HG02798 (cell line): ENCODE measurements around the gene RASA3.

Experiments
- ATAC-seq: cut with Tn5 transposase; IDR thresholded peaks from one replicate; pipeline ENCODE4 v1.9.1; 2021; ENCODE audit warnings: mild to moderate bottlenecking; ENCODE audit not compliant: unreplicated experiment, poor library complexity

Gene RASA3

DNA sequence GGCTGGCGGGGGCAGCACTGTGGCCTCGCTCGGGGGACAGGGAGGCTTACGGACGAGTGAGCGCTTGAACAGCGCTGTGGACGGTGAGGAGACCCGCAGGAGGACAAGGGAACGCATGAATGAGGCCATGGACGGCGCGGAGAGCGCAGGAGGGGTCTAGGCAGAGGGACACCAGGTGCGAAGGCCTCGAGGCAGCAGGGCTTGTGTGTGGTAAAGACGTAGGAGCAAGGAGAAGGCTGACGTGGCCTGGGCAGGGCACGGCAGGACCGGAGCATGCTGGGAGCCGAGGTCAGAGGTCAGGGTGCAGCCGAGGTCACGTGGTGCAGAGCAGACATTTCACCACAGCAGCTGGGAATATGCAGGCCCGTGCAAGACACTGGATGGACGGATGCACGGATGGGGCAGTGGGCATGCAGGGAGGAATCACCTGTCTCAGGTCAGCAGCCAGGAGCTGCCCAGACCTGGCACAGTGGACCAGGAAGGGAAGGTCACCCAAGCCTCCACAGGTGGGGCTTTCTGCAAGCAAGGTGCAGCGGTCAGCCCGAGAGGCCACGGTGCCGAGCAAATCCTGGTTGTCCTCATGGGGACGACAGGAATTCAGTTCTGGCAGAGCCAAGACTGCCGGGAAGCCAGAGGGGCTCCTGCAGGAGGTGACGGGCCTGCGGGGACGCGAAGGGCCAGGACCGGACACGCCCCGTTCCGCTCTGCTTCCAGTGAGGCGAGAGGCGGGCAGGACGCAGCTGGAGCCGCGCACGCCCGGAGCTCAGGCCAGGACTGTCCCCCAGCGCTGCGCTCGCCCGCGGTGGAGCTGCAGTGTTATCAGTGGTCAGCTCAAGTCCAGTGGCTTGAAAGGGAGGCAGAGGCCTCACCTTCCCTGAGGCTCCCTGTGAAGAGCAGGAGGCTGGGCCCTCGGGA is 72.2 kb downstream of the RASA3 start:
- no peak for ATAC-seq

DNA sequence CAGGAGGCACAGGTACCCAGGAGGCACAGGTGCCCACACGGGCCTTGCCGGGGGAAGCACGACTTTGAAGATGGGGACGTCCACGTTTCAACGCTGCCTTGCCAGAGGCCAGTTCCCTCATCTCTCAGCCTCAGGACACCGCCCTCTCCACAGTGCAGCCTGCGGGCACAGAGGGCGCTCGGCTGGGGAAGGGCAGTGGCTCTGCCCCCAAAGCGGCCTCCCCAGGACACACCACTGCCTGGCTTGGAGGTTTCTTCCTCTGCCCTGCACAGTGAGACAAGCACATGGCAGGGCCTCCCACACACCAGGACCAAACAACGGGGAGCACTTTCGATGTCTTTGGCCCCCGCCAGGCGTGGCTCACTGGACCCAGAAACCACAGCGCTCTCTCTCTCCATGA is 73.0 kb downstream of the RASA3 start:
- ATAC-seq = no peak

DNA sequence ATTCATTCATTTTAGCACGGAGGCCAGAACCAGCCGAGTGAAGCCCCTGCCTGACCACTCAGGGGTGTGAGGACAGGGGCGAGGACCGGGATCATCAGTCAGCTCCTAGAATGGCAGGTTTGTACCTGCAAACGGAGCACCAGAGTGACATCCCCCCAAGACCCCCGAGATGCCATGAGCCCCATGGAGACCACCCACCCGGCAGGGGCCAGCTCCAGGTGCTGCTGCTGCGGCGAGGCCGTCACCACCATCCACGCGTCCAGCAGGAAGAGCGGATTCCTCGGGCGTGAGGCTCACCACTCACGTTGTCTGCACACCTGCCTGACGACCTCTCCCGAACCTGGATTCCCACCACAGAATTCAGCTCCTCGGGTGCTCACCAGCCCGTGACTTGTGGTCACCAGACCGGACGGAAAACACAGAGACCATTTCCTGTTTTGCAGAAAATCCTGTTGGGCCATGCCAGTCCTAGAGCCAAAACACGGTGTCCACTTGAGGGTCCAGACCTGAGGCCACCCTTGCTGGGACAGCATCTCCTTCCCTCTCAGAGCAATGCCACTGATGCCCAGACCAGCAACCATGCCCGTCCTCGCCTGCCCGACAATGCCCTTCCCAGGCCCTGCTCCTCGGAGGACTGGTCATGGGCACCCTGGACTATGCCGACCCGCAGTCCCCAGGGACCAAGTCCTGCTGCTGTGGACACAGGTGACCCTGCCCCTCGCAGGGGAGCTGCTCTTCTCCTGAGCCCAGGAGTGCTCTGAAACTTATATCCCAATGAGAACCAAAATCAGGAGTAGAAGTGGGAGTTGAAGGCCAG is 74.2 kb downstream of the RASA3 start:
- ATAC-seq = no peak

- no peak for ATAC-seq
Observed at GRCh38 chr13:114057166-114058050, 75.0 kb downstream of the RASA3 start.

- no peak for ATAC-seq
Observed at GRCh38 chr13:114056205-114057013, 76.0 kb downstream of the RASA3 start.

DNA sequence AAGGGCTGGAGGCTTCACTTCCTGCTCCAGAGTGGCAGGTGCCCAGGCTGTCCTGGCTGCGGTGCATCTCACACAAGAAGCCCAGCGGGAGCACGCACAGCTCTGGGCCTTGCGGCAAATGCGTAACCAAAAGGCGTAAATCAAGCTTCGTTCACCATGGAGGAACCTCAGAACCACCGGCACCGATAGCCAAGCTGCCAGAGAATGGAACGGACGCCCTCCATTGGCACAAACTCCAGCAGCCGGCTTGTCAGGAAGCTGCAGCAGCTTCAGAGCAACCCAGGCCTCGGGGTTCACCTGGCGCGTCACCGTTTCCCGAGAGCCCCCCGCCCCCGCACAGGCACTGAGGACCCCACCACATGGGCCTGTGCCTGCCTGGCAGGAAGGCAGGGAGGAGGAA is 76.7 kb downstream of the RASA3 start:
- no peak for ATAC-seq

DNA sequence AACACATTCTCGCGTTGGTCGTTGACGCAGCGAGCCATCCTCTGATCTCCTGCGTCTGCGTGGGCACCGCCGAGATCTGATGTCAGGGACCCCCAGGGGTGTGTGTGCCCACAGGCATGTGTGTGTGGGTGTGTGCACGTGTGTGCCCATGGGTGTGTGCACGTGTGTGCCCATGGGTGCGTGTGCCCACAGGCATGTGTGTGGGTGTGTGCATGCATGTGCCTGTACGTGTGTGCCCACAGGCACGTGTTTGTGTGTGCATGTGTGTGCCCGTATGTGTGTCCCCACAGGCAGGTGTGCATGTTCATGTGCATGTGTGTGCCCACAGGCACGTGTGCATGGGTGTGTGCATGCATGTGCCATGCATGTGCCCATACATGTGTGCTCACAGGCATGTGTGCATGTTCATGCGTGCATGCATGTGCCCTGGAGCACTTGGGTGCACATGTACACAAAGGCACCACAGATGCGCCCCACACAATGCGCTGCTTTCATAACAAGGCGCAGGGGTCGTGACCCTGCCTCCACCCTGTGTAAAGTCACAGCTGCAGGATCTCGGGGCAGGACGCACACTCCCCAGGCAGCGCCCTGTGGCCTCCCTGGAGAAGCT is 77.5 kb downstream of the RASA3 start:
- no peak for ATAC-seq

GRCh38 chr13:114054264-114054663 is 78.2 kb downstream of the RASA3 start:
- no peak for ATAC-seq

DNA sequence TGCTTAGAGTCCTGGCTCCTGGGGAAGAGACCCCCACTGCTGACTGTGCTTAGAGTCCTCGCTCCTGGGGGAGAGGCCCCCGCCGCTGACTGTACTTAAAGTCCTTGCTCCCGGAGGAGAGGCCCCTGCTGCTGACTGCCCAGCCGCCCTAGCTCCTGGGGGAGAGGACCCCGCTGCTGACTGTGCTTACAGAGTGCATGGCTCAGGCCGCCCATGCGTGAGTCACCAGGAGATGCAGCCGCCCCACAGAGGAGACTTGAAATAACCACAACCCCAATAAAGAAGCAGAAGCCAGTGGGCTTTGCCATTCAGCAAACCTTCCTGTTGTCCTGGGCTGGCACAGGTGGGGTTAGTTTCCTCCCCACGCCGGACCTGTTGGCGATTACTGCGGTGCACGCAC is 79.4 kb downstream of the RASA3 start:
- ATAC-seq = no peak

DNA sequence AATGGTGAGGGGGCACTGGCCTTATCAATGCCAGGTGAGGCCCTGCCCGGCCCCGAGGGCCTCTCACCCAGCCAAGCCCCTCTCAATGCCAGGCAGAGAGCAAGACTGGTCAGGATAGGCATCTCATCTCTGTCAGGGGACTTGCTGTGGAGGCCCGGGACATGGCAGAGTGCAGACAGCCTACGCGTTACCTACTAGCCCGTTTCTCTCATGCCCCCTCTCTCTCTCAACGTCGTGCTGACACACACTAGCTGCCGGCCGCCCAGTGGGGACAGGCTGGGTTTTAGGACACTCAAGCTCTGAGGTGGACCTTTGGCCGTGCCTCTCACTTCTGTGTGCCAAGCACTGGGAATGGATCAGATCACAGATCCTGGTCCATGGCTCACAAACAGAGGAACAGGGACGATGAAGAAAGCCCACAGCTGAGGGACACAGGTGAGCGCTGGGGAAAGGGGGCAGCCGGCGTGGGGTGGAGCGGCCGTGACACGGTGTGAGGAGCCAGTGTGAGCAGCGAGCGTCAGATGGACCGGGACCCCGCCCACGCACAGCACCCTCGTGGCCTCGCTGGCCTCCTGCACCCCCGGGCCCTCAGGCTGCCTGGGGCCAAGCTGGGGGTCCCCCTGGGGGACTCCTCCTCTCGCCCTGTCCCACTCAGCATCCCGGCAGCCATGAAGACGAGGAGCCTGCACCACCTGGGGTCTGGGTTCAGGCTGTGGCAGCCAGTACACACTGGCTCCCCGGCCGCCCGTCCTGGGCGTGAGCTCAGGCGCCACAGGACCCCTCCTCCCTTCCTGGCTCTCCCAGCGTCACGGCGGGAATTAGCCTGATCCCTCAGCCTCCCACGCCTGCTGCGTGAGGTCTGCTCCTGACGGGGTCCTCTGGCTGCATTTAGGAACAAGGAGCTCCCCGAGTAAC is 81.6 kb downstream of the RASA3 start:
- ATAC-seq = no peak

GRCh38 chr13:114049626-114050101 is 82.8 kb downstream of the RASA3 start:
- no peak for ATAC-seq

DNA sequence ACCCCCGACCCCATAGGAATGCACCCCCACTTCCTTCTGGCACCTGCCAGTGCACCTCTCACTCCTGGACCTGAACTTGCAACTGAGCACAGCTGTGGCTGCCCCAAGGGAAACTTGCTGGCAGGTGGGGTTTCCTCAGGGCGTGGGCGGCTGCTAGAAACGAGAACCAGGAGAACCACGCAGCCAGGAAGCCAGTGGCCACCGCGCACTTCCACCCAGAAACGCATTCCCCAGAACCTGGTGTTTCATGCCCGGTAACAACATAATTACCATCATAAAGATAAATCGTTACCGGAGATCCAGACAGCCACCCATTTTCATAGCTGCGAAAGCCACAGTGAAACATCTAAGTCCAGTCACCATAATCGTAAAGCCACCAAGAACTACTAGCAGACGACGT is 83.4 kb downstream of the RASA3 start:
- ATAC-seq = peak; percentile 53

GRCh38 chr13:114048443-114048842 is 84.0 kb downstream of the RASA3 start:
- no peak for ATAC-seq

GRCh38 chr13:114047358-114047881 is 85.0 kb downstream of the RASA3 start:
- ATAC-seq = peak; percentile 83

DNA sequence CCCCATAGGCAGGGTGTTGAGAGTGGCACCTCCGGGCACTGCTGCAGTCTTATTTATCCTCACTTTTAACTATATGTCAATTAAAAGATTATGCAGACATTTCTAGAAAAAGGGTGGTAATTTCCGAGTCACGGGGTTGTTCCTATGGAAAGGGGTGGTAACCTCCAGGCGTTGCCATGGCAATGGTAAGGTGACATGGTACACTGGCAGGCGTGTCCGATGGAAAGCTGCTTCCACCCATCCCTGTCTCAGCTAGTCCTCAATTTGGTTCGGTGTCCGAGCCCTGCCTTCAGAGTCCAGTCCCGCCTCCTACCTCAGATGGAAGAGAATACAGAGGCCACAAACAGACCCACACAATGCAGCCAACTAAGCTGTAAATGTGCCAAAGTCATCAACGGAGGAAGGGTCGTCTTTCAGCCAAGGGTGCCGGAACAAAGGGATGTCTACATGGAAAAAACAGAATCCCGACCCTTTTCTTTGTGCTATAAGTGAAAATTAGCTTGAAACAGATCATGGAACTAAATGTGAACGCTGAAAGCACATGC is 85.9 kb downstream of the RASA3 start:
- no peak for ATAC-seq

- ATAC-seq = no peak
Observed at GRCh38 chr13:114045113-114045735, 87.2 kb downstream of the RASA3 start.

DNA sequence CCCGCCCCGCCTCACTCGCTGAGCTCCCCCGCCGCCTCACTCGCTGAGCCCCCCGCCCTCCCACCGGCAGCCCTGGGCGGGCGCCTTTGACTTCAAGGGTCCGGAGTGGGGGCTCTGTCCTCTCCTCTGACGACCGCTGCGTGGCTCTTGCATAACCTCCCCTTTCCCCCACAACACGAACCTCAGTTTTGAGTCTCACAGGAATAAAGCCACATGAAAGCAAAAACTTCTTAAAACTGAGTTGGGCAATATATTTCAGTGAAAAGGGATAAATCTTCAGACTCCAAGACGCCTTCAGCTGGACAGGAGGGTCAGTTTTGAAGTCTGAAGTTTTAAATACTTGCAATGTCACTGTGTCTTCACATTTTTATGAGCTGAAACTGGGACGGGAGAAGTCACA is 87.9 kb downstream of the RASA3 start:
- no peak for ATAC-seq
